GM18520 (cell line): ENCODE results near the gene C10orf67.
A peak's percentile ranks its signal among the peaks of the same experiment; 100 is the strongest.

Source experiments
- ATAC-seq: cut with Tn5 transposase; IDR thresholded peaks from one replicate; pipeline ENCODE4 v1.9.1; 2021; ENCODE audit not compliant: unreplicated experiment

Gene C10orf67

DNA sequence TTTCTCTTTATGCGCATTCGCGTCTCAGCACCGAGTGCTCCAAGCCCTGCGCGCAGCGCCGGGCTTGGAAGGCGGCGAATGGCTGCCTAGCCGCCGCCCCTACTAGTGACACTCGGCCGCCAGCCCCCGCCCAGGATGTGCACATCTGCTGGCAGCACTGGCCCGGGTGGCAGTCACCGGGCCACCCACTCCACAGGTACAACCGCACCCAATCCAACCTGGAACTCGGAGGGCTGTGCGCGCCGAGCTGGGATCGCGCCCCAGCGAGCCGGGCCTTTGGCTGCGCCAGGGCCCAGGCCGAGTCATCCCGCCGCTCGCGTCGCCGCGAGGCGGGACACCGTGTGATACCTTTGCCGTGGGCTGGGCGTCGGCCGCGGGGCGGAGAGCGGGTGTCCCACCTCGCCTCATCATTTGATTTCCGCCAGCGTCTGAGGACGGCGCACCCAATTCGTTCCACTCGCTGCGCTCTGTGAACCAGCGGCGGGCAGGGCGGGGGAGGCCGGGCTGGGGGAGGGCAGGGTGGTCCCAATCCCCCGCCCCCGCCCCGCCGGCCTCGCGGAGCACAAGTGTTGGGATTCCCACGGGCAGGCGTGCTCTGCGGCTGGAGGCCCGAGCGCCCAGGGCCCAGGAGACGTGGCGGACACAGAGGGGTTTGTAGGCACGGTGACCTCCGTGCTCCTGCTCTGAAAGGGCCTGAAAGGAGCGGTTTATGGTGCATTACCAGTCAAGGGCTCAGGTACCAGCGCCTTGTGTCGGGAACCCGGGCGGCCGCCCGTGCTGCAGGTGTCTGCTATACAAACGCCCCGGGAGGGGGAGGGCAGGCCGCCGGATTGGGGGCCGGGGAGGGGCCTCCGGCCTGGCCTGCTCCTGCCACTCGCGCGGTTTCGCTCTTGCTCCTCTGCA, 170.3 kb downstream of the C10orf67 start:
- no peak for ATAC-seq

DNA sequence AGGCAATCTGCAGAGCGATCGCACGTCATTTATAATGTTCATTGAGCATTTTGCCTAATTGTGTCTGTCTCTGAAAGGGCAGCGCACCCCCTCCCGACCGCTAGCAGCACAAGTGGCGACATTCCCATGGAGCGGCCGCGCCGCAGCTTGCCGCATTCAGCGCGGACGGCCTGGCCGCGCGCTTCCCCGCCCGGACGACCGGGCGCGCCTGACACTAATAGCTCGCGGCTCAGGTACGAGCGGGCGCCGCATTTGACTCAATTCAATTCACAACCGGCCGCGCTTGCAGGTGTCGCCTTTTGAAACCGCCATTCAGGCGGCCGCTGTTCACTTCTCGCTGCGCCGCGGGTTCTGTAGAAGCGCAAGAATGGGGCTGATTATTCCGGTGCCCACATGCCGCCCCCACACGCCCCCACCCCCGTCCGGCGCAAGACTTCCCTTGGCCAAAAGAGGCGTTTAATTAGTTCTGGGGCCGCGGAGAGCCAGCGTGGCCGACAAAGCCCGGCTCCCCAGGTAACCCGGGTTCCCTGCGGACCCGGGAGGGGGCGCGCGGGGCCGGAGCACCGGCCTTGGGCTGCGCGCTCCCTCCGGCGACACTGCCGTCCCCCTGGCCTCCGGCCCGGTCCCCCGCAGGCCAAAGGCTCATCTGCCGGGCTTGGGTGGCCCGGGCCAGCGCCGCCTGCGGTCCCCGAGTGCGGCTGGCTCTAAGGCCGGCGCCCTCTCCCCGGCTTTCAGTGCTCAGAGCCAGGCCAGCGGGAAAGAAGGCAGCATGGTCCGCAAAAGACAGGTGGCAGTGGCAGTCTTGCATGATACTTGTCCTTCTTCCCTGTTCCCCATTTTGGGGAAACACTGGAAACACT, 171.2 kb downstream of the C10orf67 start:
- no peak for ATAC-seq

DNA sequence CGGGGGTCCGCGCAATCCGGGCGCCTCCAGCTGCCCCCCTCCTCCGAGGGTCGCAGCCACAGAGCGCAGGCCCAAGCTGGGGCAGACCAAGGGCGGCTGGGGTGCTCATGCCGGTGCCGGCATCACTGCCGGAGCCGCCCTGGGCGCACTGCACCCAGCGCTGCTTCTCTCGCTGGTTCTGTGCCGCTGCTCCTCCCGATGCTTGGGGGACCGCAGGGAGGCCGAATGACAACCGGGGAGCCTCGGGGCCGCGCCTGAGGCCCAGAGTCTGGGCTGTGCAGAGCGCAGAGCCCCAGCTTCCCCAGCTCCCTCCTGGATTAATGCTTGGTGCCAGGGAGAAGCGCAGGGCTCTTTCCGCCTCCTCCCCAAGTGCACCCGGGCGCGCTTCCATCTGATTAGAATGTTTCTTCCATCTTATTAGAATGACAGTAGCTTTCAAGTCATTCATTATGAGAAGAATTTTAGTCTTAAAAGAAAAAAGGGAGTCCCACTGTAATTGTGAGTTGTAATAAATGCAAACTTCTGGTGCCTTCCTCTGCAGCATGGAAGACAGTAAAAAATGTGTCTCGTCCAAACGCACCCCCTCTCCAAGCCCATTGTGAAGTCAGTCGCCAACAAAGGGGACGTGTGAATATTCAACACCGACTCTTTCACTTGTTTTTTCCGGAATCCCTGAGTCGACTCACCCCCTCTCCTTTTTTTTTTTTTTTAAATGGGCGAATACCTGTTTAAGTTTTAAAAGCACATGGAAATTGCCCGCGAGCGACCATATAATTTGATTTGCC, 172.0 kb downstream of the C10orf67 start:
- no peak for ATAC-seq

DNA sequence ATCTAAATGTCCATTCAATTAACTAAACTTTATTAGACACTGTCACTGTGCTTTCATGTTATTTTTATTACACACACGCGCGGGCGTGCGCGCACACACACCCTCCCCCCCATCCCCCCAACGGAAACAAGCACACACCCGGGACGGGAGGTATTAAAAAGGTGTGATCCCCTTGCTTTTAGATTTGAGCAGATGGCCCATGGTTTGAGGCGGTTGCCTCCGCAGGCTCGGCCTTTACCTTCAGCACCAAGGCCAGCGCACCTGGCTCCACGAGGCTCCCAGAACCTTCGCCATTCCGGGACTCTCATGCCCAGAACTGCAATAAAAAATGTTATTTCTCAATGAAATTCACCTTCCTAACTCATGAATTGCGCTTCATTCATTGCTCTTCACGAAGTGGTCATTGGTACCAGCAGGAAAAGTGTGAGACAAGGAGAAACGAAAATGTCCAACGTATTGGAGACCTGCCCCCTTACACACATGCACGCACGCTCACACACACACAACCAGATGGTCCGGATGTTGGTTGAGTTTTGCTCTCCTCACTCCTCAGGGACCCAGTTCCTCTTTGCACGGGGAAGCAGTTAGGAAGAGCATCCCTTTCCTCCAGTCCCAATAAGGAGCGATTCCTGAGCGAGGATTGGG, 173.2 kb downstream of the C10orf67 start:
- ATAC-seq: no peak

DNA sequence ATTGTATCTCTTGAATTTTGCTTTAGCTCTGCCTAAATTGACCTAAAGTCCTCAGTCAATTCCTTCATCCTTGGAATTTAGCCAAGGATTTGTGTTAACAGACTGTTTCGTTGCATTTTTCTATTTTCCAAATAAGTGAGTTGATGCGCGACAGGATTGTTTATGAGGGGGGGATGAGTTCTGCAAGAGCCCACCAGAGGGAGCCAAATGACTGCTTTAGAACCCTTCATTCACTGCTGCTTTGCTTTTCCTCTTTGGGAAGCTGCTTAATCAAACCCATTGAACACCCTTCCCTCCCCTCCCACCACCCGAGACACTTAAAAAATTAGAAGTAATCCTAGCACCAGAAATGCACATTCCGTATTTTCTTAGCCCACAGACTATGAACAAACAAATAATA, 186.2 kb downstream of the C10orf67 start:
- ATAC-seq: no peak

DNA sequence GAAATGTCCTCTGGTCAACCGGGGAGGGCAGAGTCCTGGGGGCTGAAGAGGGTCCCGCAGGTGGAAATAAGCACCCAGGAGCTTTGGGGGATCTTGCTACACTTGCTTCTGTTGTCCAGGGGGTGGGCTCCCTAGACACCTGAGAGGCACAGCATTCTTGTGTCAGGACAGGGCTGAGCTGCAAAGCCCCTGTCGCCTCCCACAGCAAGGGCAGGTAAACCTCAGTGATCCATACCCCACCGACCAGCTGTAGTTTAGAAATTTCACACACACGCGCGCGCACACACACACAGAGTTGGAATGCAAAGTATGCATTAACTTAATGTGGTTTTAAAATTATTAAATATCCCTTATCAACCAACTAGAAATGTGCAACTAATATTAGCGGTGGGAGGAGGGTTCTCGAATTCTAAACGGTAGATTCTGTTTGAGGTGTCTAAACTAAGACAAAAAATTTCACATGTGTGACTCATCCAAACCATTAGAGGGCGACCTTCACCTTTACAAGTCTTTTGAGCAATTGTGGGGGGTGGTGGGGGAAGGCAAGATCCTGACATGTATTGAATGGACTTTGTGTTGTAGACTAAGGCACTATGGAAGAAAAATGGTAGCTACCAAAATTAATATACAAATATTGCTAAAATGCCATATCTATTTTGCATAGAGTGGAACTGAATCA, 186.8 kb downstream of the C10orf67 start:
- ATAC-seq: peak; percentile 40

DNA sequence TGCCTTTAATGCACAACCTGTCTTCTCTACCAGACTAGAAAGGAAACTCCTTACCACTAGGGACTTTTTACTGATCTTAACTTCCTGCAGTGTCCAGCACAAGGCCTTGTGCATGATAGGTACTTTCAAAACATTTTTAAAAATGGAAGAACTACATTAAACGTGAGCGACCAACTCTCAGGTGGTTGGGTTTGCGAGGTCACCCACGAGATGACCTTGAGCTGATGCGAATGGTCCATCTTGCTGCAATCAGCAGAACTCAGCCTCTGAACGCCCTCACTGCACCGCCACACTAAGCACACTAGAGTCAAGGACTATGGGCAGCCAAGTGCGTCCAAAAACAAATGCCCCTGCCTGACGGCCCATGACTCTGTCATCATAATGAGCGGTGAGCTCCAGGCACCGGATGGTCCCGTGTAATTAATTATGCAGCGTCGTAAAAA, 187.3 kb downstream of the C10orf67 start:
- no peak for ATAC-seq

DNA sequence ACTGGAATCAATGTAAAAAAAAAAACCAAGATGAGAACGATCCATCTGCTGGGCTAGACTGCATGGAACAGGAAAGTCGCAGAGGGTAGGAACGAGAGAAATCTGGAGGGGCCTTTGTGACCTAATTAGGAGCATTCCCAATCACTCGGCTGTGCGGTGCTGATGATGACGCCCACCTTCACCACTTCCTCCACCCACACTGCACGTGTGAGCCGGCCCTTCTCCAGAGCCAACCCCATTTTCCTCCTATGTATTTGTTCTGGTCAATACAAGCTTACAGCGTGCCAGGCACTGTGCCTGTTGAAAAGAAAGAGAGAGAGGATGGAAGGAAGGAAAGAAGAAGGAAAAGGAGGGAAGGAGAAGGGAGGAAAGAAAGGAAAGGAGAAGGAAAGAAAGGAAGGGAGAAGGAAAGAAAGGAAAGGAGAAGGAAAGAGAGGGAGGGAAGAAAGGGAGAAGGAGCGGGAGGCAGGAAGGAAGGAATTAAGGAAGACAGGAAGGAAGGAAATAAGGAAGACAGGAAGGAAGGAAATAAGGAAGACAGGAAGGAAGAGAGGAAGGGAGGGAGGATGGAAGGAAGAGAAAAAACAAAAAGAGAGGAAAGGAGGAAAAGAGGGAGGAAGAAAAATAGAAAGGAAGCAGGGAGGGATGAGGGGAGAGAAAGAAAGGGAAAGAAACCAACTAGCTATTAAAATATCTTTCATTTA, 188.0 kb downstream of the C10orf67 start:
- no peak for ATAC-seq

DNA sequence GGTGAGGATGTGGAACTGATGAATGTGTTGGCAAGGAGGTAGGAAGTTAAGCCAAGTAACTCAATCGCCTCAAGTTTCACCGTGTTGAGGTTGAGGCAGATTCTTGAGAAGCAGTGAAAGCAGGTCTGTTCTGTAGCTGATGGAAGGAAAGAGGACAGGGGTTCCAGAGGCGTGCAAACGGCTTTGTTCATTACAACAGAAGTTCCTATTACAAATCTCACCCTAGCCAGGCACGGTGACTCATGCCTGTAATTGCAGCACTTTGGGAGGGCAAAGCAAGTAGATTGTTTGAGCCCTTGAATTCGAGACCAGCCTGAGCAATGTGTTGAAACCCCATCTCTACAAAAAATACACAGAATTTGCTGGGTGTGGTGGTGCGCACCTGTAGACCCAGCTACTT, 189.4 kb downstream of the C10orf67 start:
- no peak for ATAC-seq
